BE2C (cell line): ENCODE data around the gene ZNF697.

ENCODE experiments used
- DNase-seq: peaks from one replicate; pipeline ENCODE4 v3.0.0-alpha.2; 2020
- H3K27me3 ChIP-seq: fragments of 250-450 bp; sonication (Bioruptor Pico); 2 replicates; pipeline ENCODE4 v1.5.1; 2020; ENCODE audit warnings: mild to moderate bottlenecking
- H3K36me3 ChIP-seq: fragments of 250-450 bp; sonication (Bioruptor Pico); 2 replicates; pipeline ENCODE4 v1.5.1; 2020; ENCODE audit warnings: mild to moderate bottlenecking
- H3K4me1 ChIP-seq: fragments of 250-450 bp; sonication (Bioruptor Pico); 2 replicates; pipeline ENCODE4 v1.5.1; 2020
- H3K4me3 ChIP-seq: 2 replicates; pipeline ENCODE4 v1.5.1; 2011; ENCODE audit warnings: low read depth, low read length
- H3K9me3 ChIP-seq: fragments of 250-450 bp; sonication (Bioruptor Pico); 2 replicates; pipeline ENCODE4 v1.5.1; 2020
- TF ChIP-seq, protein P1 (sequence below): IDR thresholded peaks from 2 replicates; pipeline ENCODE4 v1.5.1; 2012; ENCODE audit warnings: mild to moderate bottlenecking, low read depth, low read length

Gene ZNF697

DNA sequence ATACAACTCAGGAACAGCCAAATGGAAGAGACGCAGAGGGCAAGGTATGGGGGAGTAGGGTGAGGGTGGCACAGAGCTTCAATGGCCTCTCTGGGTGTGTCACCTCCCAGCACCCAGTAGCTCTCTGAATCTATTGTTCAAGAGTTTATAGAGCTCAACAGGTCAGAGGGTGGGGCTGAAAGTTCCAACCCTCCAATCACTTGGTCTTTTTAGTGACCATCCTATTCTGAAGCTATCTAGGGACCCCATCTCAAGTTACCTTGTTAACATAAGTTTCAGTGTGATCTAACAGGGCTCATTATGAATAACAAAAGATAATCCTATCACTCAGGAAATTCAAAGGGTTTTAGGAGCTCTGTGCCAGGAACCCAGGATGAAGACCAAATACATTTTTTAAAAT is 31.2 kb upstream of the ZNF697 start:
- no peaks in the 10 kb centered on the region for H3K4me1 ChIP-seq
- TF ChIP-seq, protein P1, sequence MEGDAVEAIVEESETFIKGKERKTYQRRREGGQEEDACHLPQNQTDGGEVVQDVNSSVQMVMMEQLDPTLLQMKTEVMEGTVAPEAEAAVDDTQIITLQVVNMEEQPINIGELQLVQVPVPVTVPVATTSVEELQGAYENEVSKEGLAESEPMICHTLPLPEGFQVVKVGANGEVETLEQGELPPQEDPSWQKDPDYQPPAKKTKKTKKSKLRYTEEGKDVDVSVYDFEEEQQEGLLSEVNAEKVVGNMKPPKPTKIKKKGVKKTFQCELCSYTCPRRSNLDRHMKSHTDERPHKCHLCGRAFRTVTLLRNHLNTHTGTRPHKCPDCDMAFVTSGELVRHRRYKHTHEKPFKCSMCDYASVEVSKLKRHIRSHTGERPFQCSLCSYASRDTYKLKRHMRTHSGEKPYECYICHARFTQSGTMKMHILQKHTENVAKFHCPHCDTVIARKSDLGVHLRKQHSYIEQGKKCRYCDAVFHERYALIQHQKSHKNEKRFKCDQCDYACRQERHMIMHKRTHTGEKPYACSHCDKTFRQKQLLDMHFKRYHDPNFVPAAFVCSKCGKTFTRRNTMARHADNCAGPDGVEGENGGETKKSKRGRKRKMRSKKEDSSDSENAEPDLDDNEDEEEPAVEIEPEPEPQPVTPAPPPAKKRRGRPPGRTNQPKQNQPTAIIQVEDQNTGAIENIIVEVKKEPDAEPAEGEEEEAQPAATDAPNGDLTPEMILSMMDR: no peak
- H3K27me3 ChIP-seq: 0 out of 2 replicates have a peak, but pooled peaks cover 5% of the 10 kb centered on the region
- no peaks in the 10 kb centered on the region for H3K36me3 ChIP-seq
- H3K9me3 ChIP-seq: no peaks in the 10 kb centered on the region
- H3K4me3 ChIP-seq: no peak overlapping the region
- no peak for DNase-seq

DNA sequence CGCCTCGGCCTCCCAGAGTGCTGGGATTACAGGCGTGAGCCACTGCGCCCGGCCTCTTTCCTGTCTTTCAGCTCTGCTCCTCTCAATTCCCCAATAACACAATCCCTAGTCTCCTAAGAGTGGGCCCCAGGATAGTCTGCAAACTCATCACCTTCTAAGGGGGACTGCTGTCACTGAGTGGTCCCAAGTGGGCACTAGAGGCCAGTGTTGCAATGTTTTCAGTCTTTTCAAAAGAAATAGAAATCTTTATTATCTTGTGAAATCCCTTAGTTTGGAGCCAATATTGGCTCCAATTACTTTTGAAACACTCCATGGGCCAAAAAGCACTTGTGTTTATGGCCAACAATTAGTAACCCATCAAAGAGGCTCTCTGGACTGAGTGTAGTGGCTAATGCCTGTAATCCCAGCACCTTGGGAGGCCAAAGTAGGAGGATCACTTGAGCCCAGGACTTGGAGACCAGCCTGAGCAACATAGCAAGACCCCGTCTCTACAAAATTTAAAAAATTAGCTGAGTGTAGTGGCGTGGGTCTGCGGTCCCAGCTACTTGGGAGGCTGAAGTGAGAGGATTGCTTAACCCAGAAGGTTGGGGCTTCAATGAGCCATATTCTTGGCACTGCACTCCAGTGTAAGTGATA is 28.6 kb upstream of the ZNF697 start:
- H3K36me3 ChIP-seq: no peaks in the 10 kb centered on the region
- TF ChIP-seq, protein P1: peak; percentile 37
- no peaks in the 10 kb centered on the region for H3K4me1 ChIP-seq
- H3K4me3 ChIP-seq: no peak overlapping the region
- H3K9me3 ChIP-seq: no peaks in the 10 kb centered on the region
- 0 out of 2 replicates have a peak, but pooled peaks cover 2% of the 10 kb centered on the region for H3K27me3 ChIP-seq
- DNase-seq: no peak

DNA sequence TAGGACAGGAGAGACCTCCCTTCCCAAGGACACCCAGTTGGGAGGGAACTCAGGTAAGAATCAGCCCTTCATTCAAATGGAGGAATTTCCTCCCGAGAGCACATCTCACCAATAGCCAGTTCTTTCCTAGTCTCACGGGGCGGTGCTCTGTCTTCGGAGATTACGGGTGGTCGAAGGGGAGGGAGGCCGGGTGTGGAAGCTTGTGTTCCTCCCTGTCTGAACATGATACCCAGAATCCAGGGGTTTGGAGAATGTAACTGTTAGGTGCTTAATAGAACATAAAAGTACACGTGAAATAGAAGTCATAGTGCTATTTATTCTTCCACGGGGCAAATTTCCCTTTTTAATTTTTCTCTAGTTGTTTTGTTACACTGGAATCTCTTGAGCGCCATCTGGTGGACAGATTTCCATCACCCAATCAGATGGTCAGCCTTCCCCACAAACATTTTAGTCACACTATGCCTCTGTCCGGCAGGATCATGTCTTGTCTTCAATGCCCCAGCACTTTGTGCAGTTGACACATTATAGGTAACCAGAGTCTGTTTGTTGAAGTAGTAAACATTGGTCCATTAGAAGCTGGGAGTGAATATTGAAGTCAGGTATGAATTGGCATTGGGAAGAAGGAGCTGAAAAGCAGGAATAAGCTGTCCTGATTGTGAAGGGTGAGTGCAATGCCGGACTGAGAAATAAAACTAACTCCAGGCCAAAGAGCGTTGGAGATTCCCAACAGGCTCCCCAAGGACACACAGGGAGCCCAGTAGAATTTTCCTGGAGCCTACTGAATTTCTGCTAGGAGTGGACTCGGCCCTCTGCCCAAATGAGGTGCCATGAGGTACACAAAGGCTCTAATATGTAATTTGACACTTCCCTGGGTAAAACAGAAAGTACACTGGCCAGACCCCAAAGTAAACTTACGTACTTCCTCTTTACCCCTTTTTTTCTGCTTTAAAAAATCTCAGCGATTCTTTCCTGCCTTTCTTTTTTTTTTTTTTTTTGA is 27.6 kb upstream of the ZNF697 start:
- H3K9me3 ChIP-seq: no peaks in the 10 kb centered on the region
- 0 out of 2 replicates have a peak, but pooled peaks cover 2% of the 10 kb centered on the region for H3K27me3 ChIP-seq
- H3K4me3 ChIP-seq: peak overlapping the region; percentile 44
- peak; percentile 83 for DNase-seq
- H3K4me1 ChIP-seq: no peaks in the 10 kb centered on the region
- no peaks in the 10 kb centered on the region for H3K36me3 ChIP-seq
- TF ChIP-seq, protein P1: peak; percentile 85

DNA sequence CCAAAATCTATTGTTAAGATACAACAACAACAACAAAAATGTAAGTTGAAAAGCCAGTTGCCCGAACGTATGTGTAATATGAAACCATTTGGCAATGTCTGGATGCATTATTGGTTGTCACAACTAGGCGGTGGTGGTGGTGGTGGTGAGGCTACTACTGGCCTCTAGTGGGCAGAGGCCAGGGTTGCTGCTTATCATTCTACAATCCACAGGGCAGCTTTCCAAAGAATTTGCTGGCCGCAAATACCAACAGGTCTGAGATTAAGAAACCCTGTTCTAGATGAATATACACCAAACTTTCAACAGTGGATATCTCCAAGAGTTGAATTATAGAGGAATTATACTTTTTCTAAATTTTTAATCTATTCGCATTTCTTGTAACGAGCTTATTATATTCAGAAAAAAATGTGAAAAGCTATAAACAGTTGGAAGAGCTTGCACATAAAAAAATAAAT is 26.8 kb upstream of the ZNF697 start:
- peak overlapping the region; percentile 44 for H3K4me3 ChIP-seq
- H3K4me1 ChIP-seq: no peaks in the 10 kb centered on the region
- no peaks in the 10 kb centered on the region for H3K36me3 ChIP-seq
- no peaks in the 10 kb centered on the region for H3K9me3 ChIP-seq
- H3K27me3 ChIP-seq: 0 out of 2 replicates have a peak, but pooled peaks cover 2% of the 10 kb centered on the region
- TF ChIP-seq, protein P1: no peak
- no peak for DNase-seq

DNA sequence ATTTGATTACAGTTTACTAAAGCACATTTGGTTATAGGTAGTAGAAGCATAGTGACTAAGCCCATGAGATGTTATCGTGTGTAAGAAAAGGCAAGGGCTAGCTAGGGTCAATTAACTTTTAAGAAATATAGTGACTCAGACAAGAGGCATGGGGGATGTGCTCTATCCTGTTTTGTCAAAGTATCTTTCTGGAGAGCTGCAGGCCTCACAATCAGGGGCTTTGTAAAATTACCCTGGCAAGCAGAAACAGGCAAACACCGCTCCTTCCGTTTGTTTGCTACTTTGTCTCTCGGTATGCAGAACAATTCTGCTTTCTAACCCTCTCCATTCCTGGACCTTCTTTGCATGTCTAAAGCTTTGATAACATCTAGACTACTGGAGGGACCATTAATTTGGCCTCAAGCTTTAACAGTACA is 26.1 kb upstream of the ZNF697 start:
- peaks cover under 1% of the 10 kb centered on the region; the same call in 1 of the 2 replicates for H3K27me3 ChIP-seq
- H3K36me3 ChIP-seq: no peaks in the 10 kb centered on the region
- TF ChIP-seq, protein P1: no peak
- no peaks in the 10 kb centered on the region for H3K9me3 ChIP-seq
- H3K4me3 ChIP-seq: no peak overlapping the region
- no peak for DNase-seq
- H3K4me1 ChIP-seq: no peaks in the 10 kb centered on the region
